Stomach (tissue), 4 donors: Measurements from ENCODE around the gene JUN.

Experiments
- CTCF ChIP-seq, 7 experiments: fragments of 450-650 bp in 4 of 7; fragments of 200-600 bp in 3 of 7; sonication (generic) in 3 of 7; IDR thresholded peaks; one replicate each; pipeline ENCODE4 v1.5.1; 2016 to 2019; ENCODE audit warnings: antibody characterized with exemption in 7 of 7, control low read depth in 2 of 7, mild to moderate bottlenecking in 1 of 7
- POLR2AphosphoS5 ChIP-seq, 3 donors: sonication (generic); formaldehyde crosslinking; IDR thresholded peaks; one replicate each; pipeline ENCODE4 v1.6.1; 2016; ENCODE audit warnings: antibody characterized with exemption in 3 of 3

GRCh38 chr1:58754683-58755467, 29.0 kb downstream of the JUN start:
- no peak for TF ChIP-seq CTCF (IDR thresholded peaks at IDR 0.05)
- TF ChIP-seq POLR2AphosphoS5 (IDR thresholded peaks at IDR 0.05), result no peak
